AML-193 (cell line): Measurements from ENCODE around the gene ZNF143.
"Not testable (repeated sequence)": the region's sequence is repeated elsewhere in the genome, so short reads cannot be mapped to it uniquely, and the experiment has no call there.

Source experiments
- DNase-seq, 2 experiments: peaks; one replicate each; lab custom pipeline; 2025; lab: John Stamatoyannopoulos, UW

Gene ZNF143

GRCh38 chr11:9549216-9549615 lies 88.4 kb downstream of the ZNF143 start:
- DNase-seq, result not testable (repeated sequence)

GRCh38 chr11:9550191-9550628 lies 89.4 kb downstream of the ZNF143 start:
- DNase-seq, result no peak

GRCh38 chr11:9561279-9561982 lies 100.6 kb downstream of the ZNF143 start:
- DNase-seq, result no peak

- no peak for DNase-seq
These were observed 101.9 kb downstream of the ZNF143 start for GRCh38 chr11:9562716-9563115.

GRCh38 chr11:9563196-9563730 lies 102.5 kb downstream of the ZNF143 start:
- no peak for DNase-seq

- peak in 1 of 2 experiments; percentile 2 for DNase-seq
These were observed 105.2 kb downstream of the ZNF143 start for GRCh38 chr11:9565822-9566560.

GRCh38 chr11:9566561-9567063 lies 105.8 kb downstream of the ZNF143 start:
- no peak for DNase-seq

- DNase-seq, result no peak
These were observed 106.6 kb downstream of the ZNF143 start for GRCh38 chr11:9567401-9567800.

GRCh38 chr11:9568161-9568853 lies 107.5 kb downstream of the ZNF143 start:
- DNase-seq, result no peak

- peak; percentile 40 to 54 for DNase-seq
These were observed 108.2 kb downstream of the ZNF143 start for GRCh38 chr11:9568854-9569587.

GRCh38 chr11:9569588-9570164 lies 108.9 kb downstream of the ZNF143 start:
- DNase-seq, result no peak

- DNase-seq, result no peak
These were observed 109.7 kb downstream of the ZNF143 start for GRCh38 chr11:9570313-9571025.

GRCh38 chr11:9571071-9571762 lies 110.4 kb downstream of the ZNF143 start:
- DNase-seq, result no peak

GRCh38 chr11:9571763-9572115 lies 110.9 kb downstream of the ZNF143 start:
- no peak for DNase-seq

GRCh38 chr11:9573052-9573774 lies 112.4 kb downstream of the ZNF143 start, which contains the start of gene WEE1:
WEE1 (plus strand) TSS chr11:9573670; CDS start chr11:9573934, 264 bp downstream.
- peak; percentile 91 to 95 for DNase-seq

GRCh38 chr11:9573775-9574621 lies 113.2 kb downstream of the ZNF143 start:
- no peak for DNase-seq

GRCh38 chr11:9574622-9575259 lies 113.9 kb downstream of the ZNF143 start:
- no peak for DNase-seq
